ELF-1 (cell line): ENCODE measurements around the gene IGF2.
A peak's percentile ranks its signal among the peaks of the same experiment; 100 is the strongest.

ENCODE experiments used
- DNase-seq: peaks from one replicate; pipeline ENCODE4 v3.0.0-alpha.2; 2016; ENCODE audit warnings: low read depth, low spot score

Gene IGF2

DNA sequence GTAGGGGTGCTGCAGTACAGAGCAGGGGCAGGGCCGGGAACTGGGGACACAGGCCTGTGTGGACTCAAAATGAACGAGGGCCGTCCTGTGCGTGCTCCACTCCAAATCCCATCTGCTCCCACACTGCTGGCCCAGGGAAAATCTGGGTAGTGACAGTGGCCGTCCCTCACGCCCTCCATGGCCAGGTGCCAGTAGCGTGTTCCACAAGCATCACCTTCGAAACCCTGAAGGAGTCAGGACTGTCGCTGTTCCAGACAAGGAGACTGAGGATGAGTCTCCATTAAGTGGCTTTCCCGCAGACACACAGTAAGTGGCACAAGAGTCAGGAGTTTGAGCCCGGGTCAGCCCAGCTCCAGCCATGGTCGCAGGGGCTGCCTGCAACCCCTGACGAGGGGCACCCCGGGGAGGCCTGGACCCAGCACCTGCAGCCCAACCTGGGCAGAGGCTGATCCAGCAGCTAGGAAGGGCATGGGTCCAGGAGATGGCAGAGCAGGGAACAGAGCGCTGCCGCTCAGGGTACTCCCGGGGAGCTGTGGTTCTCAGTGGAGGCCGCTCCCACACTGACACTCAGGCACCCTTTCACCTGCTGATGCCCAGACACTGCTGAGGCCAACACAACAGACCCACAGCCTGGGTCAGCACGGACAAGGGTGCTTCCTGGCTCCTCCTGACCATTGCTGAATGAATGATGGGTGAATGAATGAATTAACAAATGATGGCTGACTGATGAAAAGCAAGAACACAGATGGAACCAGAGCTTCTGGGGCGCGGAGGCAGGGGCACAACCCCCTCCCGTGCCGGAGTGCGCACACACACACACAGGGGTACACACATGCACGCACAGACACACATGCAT, 35.3 kb downstream of the IGF2 start:
- DNase-seq: no peak

DNA sequence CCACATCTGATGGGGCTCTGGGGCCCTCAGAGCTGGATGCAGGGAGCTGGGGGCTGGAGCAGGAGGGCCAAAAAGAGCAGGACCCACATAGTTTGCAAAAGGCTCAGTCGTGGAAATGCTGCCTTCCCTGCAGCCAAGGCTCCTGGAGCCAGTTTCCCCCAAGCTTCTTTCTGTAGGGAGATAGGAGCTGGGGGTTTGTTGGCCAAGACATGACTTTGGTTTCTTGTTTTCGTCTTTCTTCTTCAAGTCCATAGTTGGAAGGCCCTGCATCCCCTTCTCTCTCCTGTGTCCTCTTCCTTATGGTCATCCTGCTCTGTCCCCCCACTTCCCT, 36.3 kb downstream of the IGF2 start:
- DNase-seq: no peak

GRCh38 chr11:2102132-2102882, 36.9 kb downstream of the IGF2 start:
- no peak for DNase-seq

GRCh38 chr11:2101171-2101675, 38.0 kb downstream of the IGF2 start:
- DNase-seq: no peak

DNA sequence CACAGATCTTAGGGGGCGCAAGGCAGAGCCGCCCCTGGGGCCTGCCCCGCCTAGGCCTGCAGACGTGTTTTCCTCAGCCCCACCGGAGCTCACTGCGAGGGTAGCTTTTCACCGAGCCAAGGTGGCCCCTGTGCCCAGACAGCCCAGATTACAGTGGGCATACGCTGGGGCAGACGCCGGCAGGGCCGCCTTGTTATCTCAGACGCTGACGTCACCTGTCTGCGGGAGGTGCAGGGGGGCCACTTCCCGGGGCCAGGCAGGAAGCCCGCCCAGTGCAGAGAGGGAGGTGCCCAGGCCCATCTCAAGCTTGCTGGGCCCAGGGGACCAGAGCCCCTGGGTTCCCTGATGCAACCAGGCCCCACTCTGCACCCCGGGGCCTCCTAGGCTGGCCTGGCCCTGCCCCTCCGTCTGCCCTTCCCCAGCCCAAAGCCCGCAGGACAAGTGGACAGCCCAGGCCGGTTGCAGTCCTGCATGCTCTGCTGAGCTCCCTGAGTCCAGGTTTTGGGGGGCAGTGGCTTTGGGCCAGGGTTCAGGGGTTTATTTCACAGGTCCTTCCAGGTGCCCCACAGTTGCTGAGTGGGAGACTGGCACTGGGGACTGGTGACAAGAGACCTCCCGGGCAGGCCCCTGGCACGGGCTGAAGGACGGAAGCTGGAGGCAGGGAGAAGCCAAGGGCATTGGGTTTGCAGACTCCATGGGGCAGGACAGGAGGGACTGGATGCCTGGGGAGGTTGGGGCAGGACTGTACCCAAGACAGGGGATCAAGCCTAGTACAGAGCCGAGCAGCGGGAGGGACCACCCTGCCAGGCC, 38.6 kb downstream of the IGF2 start:
- DNase-seq: no peak

DNA sequence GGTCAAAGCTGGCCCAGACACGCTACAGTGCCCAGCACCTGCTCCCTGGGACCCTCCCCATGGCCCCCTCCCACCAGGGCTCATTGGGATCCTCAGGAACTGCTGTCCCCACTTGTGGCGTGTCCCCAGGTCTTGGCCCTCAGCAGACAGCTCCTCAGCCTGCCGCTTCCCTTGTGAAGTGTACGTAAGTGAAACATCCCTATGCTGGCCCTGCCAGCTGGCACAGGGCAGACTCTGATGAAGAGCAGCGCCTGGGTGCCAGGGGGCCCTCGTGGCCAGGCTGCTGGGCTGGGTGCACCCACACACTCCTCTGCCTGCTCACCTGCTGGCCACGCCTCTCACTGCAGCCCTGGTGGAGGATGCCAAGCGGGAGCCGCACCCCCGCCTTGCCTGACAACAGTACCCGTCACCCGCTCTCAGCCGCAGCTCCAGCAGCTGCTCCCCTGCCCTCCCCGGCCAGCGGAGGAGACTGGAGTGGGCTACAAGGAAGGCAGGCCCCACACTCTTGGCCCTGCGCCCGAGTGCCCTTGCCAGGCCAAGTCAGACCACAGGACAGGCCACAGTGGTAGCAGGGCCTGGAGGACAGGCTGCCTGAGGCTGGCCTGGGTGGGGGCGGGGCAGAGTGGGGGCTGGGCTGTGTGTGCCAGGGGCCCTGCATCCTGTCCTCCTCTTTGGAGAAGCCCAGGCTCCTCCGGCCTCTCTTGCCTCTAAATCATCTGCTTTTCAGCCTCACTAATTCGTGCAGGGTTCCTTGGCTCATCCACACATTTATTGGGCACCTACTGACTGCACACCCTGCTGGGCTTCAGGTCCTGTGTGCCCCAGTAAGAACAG, 39.5 kb downstream of the IGF2 start:
- no peak for DNase-seq

GRCh38 chr11:2098691-2099515, 40.3 kb downstream of the IGF2 start:
- no peak for DNase-seq

GRCh38 chr11:2097998-2098690, 41.0 kb downstream of the IGF2 start:
- DNase-seq: no peak

DNA sequence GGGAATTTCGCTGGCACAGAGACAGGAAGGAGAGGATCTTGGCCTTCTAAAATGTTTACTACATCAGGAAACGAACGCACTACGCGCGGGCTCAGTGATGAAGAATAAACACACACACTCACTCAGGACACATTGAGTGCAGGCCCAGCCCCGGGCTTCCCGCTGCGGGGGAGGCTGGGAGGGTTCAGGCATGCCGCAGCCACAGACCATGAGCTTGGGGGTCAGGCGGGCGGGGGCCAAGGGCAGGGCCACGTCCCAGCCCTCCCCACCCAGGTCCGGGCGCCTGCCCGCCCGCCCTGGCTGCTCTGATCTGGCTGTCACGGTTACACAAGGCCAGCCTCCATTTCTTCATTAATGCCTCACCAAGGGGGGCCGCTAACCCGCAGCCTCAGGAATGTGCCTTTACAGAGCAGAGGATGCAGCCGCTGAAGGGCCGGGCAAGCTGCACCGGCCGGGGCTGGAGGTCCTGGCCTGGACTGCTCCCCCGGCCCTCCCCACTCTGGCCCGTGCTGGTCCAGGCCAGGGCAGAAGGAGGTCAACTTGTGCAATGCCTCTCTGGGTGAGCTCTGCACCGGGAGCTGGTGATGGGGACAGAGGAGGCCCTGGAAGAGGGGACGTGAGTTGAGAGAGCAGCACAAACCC, 41.7 kb downstream of the IGF2 start:
- DNase-seq: peak; percentile 89

- no peak for DNase-seq
These were observed 42.3 kb downstream of the IGF2 start for GRCh38 chr11:2096919-2097301.

- no peak for DNase-seq
These were observed 42.9 kb downstream of the IGF2 start for GRCh38 chr11:2096011-2096918.

DNA sequence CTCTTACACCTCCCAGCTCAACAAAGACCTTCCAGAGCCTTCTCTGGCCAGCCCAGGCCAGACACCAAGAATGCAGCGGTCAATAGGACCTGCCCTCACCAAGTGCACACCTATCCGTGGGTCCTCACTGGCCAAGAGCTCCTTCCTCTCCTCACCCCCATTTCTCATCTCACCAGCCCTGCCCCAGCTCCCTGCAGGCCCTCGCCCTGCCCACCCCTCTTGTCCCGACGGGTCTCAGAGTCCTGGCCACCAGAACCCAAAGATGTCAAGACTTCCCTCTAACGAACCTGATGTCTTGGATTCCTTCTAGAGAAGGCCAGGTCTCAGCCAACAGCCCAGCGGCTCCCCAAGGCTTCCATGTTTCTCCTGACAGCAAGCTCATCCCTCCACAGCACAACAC, 43.6 kb downstream of the IGF2 start:
- DNase-seq: no peak

- no peak for DNase-seq
These were observed 44.0 kb downstream of the IGF2 start for GRCh38 chr11:2095198-2095520.

GRCh38 chr11:2094354-2095197, 44.6 kb downstream of the IGF2 start:
- DNase-seq: no peak

DNA sequence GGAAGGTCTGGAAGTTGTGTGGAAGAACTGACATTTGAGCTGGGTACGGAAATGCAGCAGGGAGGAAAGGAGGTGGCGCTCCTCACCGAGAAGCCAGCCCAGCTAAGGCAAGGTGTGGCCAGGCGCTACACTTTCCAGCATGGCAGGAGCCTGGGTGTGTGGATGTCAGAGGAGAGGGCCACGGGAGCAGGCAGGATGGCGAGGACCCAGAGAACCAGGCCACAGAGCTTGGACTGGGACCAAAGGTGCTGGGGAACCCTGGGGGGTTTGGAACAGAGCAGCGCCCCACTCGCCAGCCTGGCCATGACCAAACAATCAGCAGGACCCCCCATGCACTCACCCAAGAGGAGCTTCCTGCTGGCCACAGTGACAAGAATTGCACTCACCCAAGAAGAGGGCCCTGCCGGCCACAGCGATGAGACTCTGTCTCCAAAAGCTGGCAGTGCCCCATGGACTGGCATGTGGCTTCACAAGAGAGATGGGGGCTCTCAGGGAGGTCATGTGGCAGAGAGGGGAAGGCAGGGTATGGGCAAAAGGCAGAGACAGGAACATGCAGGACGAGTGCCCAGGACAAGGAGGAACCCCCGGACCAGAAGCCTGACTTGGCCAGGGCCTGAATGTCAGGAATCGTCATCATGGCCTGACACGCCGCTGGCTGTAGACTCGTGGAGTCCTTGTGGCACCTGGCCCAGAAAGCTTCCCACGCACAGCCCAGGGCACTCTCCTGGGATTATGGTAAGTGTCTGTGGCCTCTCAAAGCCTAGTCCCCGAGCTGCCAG, 45.4 kb downstream of the IGF2 start:
- no peak for DNase-seq

GRCh38 chr11:2092956-2093412, 46.2 kb downstream of the IGF2 start:
- DNase-seq: no peak
